Caki2 (cell line): ENCODE data around the gene SPAG4. TPM values are rescaled to one million over a fixed set of nuclear protein-coding genes. Genes with fewer than 3 reads are reported as not detected.

Source experiments
- DNase-seq: peaks from one replicate; pipeline ENCODE4 v3.0.0-alpha.2; 2015; ENCODE audit warnings: low read depth
- in situ Hi-C: cut with HindIII; loops from 2 replicates; pipeline ENCODE4 v1.10.0; 2016; ENCODE audit warnings: low sequenced_read_pairs, low pct_unique_long_range_greater_than_20kb, mixed read lengths
- total RNA-seq: library from RNA; depleted of rRNA; stranded (reverse); fragments of >200 nt; shearing (Covaris generic); gene quantifications from 2 replicates; pipeline ENCODE4 v1.2.3, GENCODE V29; 2014; ENCODE audit warnings: low replicate concordance

Gene SPAG4
- total RNA-seq, 1 experiment from 2014 or later, result 79.6 TPM

DNA sequence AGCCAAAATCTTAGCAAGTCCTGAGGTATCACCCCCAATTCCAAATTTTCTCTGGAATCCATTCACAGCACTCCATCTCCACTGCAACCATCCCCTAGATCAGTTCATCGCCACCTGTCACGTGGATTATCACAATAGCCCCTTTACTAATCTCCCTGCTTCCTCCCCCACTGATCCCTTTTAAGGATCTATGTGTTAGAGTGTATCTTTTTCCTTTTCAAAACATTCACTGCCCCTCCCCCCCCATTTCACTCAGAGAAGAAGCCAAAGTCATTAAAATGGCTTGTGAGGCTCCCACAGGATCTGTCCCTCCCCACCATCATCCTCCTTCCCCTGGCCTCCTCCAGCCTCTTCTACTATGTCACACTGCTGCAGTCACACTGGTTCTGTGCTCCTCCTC lies 18.4 kb upstream of the SPAG4 start:
- no peak for DNase-seq
- in situ Hi-C loops, result no loop called here

DNA sequence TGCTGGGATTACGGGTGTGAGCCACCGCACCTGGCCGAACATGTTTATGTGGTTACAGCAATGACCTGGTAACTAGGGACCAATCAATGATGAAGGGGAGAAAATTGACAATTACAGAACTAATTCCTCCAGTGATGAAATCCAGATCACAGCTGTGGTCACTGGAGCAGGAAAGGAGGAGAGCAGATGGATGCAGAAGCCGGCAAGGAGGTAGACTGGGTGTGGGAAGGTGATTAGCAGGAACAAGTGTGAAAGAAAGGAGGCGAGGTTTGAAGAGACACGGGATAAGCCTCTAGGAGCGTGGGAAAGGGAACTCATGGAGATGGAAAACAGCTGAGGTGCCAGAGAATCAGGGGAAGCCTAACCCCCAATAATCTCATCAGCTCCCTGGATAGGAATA lies 17.2 kb upstream of the SPAG4 start:
- DNase-seq, result no peak
- in situ Hi-C loops, result no loop called here

DNA sequence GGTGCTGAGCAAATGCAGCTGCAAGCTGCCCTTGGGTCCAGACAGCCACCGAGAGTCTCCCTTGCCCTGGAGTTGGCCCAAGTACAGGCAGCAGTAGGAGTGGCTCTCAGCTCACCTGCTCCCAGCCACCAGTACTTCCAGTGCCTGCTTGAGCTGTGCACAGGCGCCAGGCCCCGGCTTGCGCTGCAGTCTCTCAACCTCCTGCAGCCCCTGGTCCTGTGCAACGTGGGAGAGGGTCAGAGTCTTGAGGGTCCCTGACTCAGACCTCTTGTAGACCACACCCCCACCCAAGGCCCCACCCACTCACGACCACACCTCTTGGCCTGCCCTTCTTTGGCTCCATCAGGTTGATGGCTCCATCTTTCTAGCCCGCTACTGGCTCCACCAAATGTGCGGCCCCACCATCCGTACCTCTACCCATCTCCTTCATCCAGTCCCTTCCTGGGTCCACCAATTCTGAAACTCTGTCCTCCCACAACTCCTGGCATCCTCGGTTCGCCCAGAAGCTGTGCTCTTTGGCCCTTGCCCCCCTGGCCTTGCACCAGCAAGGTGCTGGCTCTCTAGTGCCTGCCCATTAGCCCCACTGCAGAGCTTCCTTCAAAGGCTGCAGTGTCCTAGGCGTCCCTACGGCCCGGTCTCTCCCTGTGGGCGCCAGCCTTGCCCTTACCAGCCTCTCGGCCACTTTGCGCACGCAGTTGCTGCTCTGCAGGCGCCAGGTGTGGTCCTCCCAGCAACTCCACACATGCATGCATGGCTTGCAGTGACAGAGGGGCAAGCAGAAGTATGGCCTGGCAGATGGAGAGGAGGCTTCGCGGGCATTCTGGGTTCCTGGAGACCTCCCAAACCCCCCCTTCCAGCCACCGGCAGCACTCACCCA lies 16.5 kb upstream of the SPAG4 start:
- no peak for DNase-seq
- in situ Hi-C loops, result no loop called here

DNA sequence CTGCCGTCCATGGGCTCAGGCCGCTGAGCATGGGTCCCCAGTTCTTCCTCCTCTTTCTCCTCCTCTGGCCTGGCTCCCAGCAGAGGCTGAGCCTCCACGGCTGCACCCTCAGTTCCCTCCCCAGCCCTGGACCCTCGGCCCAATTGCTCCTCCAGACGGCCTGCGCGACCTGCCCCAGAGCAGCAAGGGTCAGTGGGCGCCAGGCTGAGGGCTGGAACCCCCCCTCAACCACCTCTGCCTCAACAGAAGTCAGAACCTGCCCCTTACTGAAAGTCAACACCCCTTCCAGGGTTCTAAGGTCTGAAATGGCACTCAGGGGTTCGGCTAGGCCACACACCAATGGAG lies 15.9 kb upstream of the SPAG4 start:
- no peak for DNase-seq
- in situ Hi-C loops, result no loop called here

DNA sequence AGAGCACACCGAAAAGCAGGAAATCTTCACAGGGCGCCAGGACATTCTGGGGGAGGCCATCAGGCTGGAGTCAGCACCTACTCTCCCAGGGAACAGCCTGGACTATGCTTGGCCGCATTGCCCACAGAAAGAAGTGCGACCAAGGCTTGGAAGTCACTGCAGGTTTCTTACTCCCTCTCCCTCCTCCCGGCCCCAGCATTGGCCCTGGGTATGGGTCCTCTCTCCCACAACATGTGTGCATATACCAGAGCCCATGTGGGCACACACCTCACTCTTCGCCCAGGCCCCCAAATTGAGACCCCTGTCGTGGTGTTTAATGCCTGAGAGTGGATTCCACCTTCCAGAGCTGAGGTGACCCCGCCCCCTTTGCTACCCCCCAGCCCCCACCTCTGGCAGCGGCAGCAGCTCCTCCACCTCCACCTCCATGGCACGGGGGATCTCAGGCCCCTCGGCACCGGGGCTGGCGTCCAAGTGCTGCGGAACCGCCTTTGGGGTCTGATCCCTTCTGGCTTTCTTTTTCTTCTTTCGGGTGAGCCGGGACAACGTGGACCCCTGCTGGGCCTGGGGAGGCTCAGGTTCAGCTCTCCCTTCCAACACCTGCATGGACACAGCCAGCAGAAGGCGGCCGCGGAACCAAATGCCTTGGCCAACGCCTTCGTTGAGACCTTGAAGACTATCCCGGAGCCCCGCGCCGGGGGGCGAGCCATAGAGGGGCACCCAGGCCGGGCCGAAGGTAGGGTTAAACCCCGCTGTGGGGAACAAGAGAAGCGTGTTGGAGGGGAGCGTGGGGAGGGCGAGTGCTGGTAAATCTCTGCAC lies 15.2 kb upstream of the SPAG4 start:
- DNase-seq, result no peak
- in situ Hi-C loops, result no loop called here

DNA sequence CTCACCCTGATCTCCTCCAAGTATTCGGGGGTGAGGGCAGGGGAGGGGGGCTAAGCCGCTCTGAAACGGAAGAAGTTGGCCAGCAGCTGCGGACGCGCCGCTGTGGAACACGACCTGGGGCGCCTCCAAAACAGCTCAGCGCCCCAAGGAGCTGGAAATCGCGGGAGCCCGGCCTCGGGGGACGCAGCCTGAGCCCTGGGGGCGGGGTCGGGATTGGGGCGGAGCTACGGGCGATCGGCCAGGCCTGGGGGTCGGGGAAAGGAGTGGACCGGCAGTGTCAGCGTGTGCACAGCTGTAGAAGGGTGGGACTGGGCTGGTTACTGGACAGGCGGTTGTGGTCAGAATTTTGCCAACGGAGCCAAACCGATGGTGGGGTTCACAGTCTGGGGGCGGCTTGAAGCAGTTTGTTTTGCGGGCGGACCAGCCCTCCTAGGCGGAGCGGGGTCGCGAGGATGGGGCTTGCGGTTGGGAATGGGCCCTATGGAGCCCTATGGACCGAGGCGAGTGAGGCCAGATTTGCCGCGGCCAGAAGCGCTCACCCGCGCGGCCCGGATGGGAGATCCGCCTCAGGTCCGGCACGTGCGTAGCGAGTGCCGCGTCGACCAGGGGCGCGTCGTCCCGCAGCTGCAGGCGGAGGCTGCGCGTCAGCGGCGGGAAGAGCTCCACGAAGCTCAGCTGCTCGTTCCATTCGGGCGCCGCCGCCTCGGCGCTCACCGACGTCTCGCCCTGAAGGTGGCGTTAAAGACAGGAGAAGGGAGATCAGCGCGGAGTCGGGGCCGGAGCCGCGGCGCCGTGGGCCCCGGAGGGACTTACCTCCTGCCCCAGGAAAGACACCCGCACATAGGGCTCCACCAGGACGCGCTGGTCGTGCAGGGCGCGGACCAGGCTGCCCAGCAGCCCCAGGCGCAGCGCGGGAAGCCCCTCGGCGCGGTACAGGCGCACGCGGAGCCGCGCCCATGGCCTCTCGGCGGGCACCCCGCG lies 14.3 kb upstream of the SPAG4 start:
- in situ Hi-C loops, result no loop called here
- DNase-seq, result no peak

DNA sequence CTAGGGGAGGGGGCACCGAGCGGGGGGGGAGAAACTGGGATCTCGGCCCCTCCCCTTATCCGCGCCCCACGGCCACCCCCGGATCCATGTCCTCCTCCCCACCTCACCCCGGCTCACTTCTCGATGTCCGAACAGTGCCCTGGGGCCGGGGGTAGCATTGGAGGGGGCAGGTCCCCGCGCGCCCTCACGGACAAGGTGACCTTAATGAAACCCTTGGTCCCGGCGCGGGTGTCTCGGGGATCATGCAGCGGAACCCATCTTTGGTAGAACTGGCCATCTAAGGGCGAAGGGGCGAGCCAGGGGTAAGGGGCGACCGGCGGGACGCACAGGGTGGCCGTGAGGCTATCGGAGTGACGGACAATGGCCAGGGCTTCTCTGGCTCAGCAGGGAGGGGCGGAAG lies 13.6 kb upstream of the SPAG4 start:
- in situ Hi-C loops, result no loop called here
- no peak for DNase-seq

DNA sequence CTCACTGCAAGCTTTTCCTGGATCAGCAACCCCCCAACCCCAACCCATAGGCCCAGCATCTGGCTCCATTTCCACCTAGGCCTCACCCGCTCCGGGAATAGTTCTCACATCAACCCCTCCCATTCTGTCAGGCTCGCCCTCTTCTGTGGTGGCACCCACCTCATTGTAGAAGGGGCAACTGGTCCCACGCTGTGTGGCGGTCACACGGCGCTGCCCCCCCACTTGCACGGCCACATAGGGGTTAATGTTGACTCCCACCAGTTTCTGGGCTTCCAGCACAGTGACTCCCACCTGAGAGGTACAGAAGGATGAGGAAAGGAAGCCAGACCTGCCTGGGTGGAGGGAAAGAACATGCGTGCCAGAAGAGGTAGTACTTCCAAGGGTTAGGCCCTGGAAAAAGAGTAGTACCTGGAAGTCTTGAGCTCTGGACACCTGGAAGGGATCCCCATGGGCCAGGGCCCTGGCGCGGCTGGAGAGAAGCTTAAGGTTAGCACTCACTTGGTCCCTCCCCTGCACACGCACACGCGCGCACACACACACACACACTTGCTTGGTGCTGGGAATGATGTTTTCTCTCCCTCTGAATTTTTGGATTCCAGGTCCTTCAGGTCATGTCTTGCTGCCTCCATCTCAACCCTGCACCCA lies 12.7 kb upstream of the SPAG4 start:
- in situ Hi-C loops, result no loop called here
- no peak for DNase-seq

DNA sequence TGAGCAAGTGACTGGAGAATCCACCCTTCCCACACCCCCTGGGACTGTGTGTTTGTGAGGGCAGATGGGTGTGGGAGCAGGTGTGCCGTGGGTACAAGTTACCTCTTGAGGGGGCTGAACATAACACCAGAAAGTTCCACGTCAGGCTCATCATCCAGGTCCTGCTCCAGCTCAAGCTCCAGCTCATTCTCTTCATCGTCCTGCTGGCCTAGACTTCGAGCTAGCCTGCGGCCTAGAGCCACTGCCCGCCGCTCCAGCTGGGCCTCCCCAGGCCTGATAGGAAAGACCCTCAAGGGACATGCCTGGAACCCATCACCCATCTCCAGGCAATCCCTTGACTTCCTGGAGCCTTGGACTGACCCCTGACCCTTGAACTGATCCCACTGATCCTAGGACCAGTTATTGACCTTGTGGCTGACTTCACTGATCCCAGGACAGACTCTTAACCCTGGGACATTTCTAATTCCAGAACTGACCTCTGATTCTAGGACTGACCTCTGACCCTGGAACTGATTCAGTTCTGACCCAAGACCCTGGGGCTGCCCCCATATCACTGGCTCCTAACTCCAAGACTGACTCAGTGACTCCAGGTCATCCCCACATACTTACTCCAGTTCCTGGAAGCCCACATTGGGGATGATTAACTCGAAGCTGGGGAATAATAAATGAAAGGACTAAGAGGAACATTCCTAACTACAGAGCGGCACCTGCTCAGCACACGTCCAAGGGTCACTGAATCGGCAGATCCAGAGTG lies 11.8 kb upstream of the SPAG4 start:
- no peak for DNase-seq

DNA sequence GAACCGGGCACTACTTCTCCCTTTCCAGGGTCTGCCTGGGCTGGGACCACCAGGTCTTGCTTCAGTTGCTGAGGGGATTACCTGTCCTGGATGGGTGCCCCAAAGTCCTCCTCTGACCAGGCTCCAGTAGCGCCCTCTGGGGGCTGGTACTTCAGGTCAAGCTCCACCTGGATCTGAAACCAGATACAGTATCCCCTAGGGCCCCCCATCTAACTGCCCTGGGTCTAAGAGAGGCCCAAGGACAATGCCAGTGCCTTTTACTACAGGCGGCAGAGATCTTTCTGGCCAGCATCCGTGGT lies 11.2 kb upstream of the SPAG4 start:
- in situ Hi-C loops, result no loop called here

More for the DNA sequence above, 11.8 kb upstream of the SPAG4 start:
- in situ Hi-C loops, result no loop called here

DNA sequence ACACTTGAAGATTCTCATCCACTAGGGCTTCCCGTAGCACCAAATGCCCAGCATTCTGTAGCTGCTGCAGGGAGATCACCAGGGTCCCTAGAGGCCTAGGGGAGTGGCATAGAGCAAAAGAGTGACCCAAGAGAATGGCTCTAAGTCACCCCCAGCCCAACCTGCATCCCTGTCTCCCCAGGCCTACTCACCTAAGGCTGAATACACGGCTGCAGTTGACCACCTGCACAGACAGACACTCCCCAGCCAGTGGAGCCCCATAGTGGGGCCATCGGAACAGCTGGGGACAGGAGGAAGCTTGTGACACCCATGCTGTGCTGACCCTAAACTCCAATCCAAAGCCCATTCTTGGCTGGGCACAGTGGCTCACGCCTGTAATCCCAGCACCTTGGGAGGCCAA lies 9.5 kb upstream of the SPAG4 start:
- in situ Hi-C loops, result no loop called here

More for the DNA sequence above, 11.2 kb upstream of the SPAG4 start:
- DNase-seq, result peak; percentile 31

DNA sequence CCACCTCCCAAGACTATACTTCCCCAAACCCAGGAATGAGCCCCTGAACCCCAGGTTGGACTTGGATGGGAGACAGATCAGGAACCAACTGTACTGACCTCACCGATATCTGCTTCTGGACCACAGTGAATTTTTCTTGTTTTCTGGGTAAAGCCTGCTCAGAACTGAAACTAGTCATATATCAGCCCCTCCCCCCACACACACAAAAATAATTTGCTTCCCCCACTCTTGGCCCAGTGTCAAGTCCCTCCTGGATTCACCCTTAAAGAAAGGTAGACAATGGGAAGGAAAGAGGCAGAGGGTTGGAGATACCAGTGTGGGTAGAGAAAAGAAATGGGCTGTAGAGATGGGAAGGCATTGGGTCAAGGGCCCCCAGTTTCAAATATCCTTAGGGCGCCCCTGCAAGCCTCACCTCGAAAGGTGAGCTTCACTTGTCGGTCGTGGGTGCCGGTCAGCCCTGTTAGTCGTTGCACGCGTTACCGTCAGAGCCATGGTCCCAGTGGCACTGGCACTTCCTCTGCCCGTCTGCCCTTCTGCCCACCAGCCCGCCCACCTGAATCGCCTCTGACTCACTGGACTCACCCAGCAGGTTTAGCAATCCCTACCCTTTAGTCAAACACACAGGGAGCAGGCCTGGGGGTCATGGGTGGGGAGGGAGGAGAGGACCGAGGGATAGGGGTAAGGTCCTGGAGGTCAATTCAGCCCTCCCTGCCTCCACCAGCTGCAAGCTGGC lies 8.5 kb upstream of the SPAG4 start:
- no peak for DNase-seq
- in situ Hi-C loops, result no loop called here

More for the DNA sequence above, 9.5 kb upstream of the SPAG4 start:
- no peak for DNase-seq

DNA sequence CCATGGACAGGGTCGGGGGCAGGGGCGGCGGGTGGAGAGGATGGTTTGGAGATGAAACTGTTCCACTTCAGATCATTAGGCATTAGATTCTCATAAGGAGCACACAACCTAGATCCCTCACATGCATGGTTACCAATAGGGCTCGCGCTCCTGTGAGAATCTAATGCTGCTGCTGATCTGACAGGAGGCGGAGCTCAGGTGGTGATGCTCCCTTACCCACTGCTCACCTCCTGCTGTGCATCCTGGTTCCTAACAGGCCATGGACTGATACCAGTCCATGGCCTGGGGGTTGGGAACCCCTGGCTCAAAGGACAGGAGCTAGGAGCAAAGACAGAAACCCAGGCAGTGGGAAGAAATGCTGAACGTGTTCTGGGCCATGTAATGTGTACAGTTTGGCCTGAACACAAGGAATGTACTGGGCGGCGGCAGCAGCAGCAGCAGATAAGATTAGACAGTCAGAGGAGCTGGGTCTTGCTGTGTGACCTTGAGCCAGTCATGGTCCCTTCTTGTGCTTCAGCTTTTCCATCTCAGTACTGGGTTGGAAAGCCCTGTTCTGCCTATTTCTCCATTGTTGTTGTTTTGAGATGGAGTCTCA lies 4.7 kb upstream of the SPAG4 start:
- no peak for DNase-seq
- in situ Hi-C loops, result no loop called here

DNA sequence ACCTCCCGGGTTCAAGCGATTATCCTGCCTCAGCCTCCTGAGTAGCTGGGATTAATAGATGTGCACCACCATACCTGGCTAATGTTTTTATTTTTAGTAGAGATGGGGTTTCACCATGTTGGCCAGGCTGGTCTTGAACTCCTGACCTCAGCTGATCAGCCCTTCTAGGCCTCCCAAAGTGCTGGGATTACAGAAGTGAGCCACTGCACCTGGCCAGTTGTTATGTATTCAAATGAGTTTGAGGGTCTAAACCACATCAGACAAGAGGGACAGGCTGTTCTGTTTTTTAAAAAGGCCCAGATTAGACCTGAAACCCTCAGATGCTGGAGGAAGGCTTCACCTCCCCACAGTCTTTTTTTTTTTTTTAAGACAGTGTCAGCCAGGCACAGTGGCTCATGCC lies 4.1 kb upstream of the SPAG4 start:
- in situ Hi-C loops, result no loop called here
- no peak for DNase-seq

DNA sequence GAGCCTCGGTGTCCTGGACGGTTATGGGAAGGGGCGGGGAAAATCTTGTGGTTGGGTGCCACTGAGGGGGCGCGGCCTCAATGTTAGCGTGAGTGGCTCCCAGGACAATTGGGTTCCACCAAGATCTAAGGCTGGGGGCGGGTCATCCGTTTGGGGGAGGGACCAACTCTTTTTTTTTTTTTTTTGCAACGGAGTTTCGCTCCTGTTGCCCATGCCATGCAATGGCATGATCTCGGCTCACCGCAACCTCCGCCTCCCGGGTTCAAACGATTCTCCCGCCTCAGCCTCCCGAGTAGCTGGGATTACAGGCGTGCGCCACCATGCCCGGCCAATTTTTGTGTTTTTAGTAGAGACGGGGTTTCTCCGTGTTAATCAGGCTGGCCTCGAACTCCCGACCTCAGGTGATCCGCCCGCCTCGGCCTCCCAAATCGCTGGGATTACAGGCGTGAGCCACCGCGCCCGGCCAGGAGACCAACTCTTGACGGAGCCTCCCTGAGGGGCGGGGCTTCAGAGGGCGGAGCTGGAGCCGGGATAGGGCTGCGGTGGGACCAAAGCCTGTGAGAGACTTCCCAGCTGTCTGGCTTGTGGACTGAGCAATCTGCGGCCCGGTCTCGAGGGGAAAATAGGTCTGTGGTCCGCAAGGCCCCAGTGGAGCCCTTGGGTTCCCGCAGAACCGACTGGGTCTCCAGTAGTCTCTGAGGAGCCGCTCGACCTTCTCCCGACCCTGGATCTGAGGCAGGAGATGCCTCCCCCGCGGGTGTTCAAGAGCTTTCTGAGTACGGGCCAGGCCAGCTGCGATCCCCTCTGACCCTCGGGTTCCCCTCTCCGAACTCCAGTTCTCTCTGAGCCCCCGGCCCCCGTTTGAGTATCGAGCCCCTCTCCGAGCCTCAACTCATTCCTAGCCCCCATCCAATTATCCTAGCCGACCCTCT lies 1.1 kb downstream of the SPAG4 start:
- DNase-seq, result peak; percentile 99
- in situ Hi-C loops, result no loop called here
